BE2C (cell line): ENCODE data around the gene TSPO2.
A peak's percentile ranks its signal among the peaks of the same experiment; 100 is the strongest.

Source experiments
- DNase-seq: peaks from one replicate; pipeline ENCODE4 v3.0.0-alpha.2; 2020
- H3K27me3 ChIP-seq: fragments of 250-450 bp; sonication (Bioruptor Pico); 2 replicates; pipeline ENCODE4 v1.5.1; 2020; ENCODE audit warnings: mild to moderate bottlenecking
- H3K36me3 ChIP-seq: fragments of 250-450 bp; sonication (Bioruptor Pico); 2 replicates; pipeline ENCODE4 v1.5.1; 2020; ENCODE audit warnings: mild to moderate bottlenecking
- H3K4me1 ChIP-seq: fragments of 250-450 bp; sonication (Bioruptor Pico); 2 replicates; pipeline ENCODE4 v1.5.1; 2020
- H3K4me3 ChIP-seq: 2 replicates; pipeline ENCODE4 v1.5.1; 2011; ENCODE audit warnings: low read depth, low read length
- H3K9me3 ChIP-seq: fragments of 250-450 bp; sonication (Bioruptor Pico); 2 replicates; pipeline ENCODE4 v1.5.1; 2020
- TF ChIP-seq, protein P1 (sequence below): IDR thresholded peaks from 2 replicates; pipeline ENCODE4 v1.5.1; 2012; ENCODE audit warnings: mild to moderate bottlenecking, low read depth, low read length

TSPO2 gene

DNA sequence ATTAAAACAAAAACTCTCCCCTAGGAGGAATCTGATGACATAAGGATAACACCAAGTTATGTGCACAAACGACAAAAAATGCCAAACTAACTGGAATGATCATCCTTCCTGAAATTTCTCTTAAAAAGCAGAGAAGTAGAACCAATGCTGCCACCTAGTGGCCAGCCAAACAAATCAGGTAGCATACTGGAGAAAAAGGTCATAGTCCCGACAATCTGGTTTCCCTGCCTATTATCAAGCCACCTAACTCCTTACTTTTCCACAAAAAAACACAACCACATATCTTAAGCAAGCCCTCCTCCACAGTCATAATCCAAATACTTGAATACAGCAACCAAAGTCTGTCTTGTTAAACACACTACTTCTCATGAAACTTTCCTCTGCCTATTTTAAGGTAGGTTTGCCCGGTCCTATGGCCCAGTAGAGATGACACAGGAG lies 24.6 kb downstream of the TSPO2 start:
- TF ChIP-seq, protein P1, sequence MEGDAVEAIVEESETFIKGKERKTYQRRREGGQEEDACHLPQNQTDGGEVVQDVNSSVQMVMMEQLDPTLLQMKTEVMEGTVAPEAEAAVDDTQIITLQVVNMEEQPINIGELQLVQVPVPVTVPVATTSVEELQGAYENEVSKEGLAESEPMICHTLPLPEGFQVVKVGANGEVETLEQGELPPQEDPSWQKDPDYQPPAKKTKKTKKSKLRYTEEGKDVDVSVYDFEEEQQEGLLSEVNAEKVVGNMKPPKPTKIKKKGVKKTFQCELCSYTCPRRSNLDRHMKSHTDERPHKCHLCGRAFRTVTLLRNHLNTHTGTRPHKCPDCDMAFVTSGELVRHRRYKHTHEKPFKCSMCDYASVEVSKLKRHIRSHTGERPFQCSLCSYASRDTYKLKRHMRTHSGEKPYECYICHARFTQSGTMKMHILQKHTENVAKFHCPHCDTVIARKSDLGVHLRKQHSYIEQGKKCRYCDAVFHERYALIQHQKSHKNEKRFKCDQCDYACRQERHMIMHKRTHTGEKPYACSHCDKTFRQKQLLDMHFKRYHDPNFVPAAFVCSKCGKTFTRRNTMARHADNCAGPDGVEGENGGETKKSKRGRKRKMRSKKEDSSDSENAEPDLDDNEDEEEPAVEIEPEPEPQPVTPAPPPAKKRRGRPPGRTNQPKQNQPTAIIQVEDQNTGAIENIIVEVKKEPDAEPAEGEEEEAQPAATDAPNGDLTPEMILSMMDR: peak; percentile 90
- H3K27me3 ChIP-seq: no peaks in the 10 kb centered on the region
- H3K36me3 ChIP-seq: no peaks in the 10 kb centered on the region; the same call in 1 of the 2 replicates
- no peak overlapping the region for H3K4me3 ChIP-seq
- no peaks in the 10 kb centered on the region for H3K4me1 ChIP-seq
- peak; percentile 76 for DNase-seq
- no peaks in the 10 kb centered on the region for H3K9me3 ChIP-seq

DNA sequence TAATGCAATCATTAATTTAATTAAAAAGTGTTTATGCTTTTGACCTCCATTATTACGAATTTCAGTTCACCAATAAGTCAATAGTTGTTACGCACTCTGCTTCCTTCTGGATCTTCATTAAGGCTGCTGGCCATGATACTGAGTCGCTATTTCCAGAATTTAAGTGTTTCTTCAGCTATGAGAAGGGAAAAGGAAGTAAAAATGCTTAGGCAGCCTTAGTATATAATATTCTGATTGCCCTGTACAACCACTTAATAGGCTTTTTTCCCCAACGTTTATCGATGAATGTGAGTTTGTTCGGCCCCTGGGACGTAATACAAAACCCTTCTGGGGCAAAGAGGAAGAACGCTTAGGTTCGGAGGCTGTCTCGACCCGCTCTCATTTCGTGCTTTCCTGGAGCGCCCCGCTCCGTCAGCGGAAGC lies 29.2 kb downstream of the TSPO2 start:
- Histone ChIP-seq H3K4me1 (no peaks in the 10 kb centered on the region; the same call in none of the 2 replicates), H3K9me3 (no peaks in the 10 kb centered on the region), H3K4me3 (peak overlapping the region; percentile 96), H3K27me3 (no peaks in the 10 kb centered on the region), H3K36me3 (no peaks in the 10 kb centered on the region; the same call in 1 of the 2 replicates)
- no peak for DNase-seq
- TF ChIP-seq, protein P1: peak; percentile 13; the same call in 1 of the 2 replicates

DNA sequence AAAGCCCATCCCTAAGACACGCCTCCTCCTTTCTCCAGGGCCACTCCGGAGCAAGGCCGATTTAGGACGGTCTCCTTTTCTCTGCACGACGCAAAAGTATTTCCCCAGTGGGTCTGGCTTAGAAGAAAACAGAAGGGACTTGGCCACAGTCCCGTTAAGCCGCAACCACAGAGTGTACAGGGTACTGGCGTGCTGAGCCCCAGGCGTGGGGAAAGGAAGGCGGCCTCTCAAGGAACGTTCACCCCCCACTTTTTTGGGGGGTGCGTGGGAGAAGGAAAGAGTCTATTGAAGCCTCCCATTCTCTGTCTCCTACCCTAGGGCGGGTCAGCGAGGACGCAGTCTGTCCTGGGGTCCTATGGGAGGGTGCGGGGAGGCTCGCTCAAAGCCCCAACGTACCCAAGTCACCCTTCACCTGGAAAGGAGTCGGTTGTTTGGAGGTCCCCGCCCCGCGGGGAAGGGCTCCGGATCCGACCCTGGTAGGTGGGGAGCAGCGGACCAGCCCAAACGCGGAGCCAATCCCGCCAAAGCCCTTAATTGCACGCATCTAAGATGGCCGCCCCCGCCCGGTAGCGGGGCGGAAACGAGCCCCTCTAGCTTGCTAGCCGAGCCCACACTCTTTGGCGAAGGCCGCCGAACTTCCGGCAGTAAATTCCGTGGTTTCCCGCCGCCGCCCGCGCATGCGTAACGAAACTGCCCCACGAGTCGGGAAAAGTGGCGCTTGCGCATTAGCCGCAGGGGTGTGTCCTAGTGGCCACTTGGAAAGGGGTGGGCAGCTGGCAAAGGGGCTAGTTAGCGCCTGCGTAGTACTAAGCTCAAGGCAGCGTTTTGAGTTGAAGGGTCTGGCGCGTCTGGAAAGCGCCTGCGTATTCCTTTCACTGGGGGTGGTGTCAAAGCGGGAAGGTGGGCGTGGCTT lies 29.9 kb downstream of the TSPO2 start, which contains the start of gene OARD1:
Gene OARD1 (minus strand): TSS at position 434 of the 913 bp plus-strand sequence. CDS start 722 bp downstream, outside the sequence.
- no peaks in the 10 kb centered on the region; the same call in none of the 2 replicates for H3K4me1 ChIP-seq
- no peaks in the 10 kb centered on the region for H3K9me3 ChIP-seq
- H3K36me3 ChIP-seq: no peaks in the 10 kb centered on the region
- peak; percentile 100 for DNase-seq
- TF ChIP-seq, protein P1: no peak
- H3K27me3 ChIP-seq: no peaks in the 10 kb centered on the region
- H3K4me3 ChIP-seq: peak within 1 kb of the TSS; percentile 96

DNA sequence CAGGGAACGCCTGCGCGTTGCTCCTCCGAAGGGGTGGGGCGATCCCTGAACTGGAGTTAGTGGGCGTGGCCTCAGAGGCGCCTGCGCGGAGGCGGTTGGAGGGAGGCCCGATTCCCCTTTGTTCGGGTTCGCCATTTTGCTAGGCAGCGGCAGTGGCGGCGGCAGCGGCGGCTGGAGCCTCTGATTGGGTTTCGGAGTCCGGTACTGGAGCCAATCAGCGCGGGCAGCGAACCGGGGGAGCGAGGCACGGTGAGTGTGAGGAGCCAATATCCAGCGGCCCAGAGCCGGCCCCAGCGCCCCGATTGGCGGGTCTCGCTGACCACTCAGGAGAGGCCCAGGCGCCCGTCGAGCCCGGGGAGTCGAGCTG lies 30.6 kb downstream of the TSPO2 start, which contains the start of gene NFYA:
Gene NFYA (plus strand): TSS at position 139 of the 367 bp plus-strand sequence. CDS start 6,116 bp downstream, outside the sequence.
- Histone ChIP-seq H3K4me1 (no peaks in the 10 kb centered on the region; the same call in none of the 2 replicates), H3K27me3 (no peaks in the 10 kb centered on the region), H3K36me3 (no peaks in the 10 kb centered on the region), H3K4me3 (peak within 1 kb of the TSS; percentile 96), H3K9me3 (no peaks in the 10 kb centered on the region)
- DNase-seq: no peak
- TF ChIP-seq, protein P1: no peak

DNA sequence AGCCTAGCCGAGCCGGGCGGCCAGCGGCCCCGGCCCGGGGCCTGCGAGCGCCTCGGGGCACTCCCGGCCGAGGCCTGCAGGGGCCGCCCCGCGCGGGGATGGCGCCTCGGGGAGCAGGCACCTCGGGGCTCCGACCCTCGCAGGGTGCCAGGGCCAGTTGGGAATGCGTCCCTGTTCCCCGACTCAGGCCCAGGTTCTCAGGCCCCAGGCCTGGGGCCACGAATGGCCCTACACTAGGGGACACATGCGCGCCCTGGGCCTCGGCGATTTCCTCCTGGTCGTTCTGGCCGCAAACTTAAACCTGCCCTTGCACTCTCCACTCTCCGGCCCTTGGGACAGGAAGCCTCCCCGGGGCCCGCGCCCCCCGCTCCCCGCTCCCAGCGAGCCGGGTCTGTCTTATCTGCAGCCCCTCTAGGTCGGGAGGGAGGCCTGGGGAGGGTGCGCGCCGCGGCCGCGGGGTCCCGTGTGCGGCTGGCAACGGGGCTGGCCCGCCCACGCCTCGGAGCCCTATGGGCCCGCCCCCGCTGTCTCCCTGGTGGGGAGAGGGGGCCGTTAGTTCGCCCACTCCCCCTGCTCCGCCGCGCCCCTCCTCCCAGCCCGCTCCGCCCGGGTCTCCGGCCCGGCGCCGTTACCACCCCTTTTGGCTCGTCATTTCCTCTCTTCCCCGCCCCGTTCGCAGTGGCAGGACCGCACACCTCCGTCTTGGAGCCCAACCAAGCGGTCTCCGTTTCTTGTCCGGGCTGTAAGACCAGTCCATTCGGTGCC lies 31.1 kb downstream of the TSPO2 start:
- Histone ChIP-seq H3K27me3 (no peaks in the 10 kb centered on the region), H3K36me3 (no peaks in the 10 kb centered on the region), H3K9me3 (no peaks in the 10 kb centered on the region), H3K4me3 (peak overlapping the region; percentile 96), H3K4me1 (no peaks in the 10 kb centered on the region; the same call in none of the 2 replicates)
- DNase-seq: peak; percentile 92
- TF ChIP-seq, protein P1: no peak
